NCI-H1105 treated with DMSO at 0.1 percent for 48 hours (cell line): ENCODE measurements around the gene KCNJ3.

ENCODE experiments used
- DNase-seq: peaks from one replicate; lab custom pipeline; 2025; lab: John Stamatoyannopoulos, UW

Gene KCNJ3

GRCh38 chr2:154698296-154698720 is at the start of gene KCNJ3:
Gene KCNJ3, plus strand, starts transcription at chr2:154698695. Its CDS starts 81 bp downstream, at chr2:154698776.
- no peak for DNase-seq

GRCh38 chr2:154655499-154655898 is 43.0 kb upstream of the KCNJ3 start:
- DNase-seq, result no peak

DNA sequence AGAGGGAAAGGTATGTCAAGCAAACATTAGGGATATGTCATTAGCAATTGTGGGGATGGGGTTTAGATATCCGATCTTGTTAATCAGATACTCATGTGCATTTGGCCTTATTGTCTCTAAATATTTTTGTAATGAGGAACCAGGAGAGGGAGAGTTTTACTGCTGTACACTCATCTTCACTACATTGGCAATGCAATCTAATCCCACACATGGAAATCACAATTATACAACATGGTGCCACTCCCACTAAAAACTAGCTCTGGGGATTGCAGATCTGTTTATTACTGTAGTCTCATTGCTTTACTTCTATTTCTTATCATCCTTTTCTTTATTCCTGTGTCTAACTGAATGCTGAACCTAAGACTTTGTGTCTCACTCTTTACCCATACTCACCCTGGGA is 39.6 kb upstream of the KCNJ3 start:
- DNase-seq, result no peak

DNA sequence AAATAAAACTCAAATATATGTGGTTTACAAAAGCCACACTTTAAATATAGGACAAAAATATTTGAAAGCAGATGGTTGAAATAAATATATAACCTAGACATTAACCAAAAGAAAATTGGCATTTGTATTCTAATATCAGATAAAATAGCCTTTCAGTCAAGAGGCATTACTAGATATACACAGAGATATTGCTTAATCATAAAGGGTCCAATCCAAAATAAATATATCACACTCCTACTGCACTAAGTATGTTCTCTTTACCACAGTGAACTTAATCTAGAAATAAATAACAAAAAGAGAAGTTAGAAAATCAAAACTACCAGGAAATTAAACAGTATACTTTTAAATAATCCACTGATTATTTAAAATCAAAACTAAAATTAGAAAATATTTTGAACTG is 34.2 kb upstream of the KCNJ3 start:
- no peak for DNase-seq

DNA sequence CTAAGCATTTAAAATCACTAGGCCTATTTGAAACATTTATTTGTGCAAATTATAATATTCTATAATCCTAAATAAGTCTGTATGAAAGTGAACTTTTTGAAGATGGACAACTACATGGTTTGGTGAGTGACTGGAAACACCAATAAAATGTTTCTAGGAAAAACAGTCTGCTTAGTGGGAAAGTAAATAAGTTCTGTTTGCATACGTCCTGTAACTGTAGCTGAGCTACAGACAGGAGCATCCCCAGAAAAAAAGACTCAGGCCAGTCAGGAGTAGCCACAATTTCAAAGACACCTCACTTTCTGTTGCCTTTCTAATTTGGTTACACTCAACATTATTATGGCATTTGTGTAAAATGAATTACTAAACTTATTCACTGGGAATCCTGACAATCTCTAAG is 28.4 kb upstream of the KCNJ3 start:
- DNase-seq, result no peak

GRCh38 chr2:154673694-154674093 is 24.8 kb upstream of the KCNJ3 start:
- DNase-seq, result no peak

DNA sequence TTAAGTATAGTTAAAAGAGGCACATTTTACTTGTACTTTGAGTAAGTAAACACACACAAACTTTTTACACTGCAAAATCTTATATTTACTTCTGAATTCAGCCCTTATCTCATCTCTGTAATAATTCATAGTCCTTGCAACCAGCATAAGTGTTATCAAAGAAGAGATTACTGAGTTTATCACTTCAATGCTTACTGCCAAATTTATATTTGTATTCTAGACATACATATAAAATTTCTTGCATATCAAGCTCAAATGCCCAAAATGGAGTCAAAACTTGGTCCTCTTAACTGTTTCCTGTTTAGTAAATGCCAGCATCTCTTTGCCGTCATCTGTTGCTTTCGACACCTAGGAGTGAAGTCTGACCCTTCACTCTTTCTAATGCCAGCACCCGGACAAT is 21.1 kb upstream of the KCNJ3 start:
- no peak for DNase-seq

DNA sequence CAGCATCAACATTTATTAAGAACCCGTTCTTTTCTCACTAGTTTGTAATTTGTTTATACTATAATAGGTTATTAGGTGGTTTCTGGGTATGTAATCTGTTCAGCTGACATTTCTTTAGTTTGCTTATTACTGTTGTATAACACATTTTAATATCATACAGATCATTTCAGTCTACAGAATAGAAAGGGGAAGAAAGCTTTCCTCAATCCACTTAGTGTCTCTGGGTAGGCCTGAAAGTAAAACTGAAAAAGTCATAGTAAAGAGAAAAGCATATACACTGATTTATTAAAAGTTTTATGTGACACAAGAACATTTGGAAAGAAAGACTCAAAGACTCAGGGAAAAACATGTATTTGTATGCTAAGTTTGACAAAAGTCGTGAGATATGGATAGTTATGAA is 16.8 kb upstream of the KCNJ3 start:
- DNase-seq, result no peak

DNA sequence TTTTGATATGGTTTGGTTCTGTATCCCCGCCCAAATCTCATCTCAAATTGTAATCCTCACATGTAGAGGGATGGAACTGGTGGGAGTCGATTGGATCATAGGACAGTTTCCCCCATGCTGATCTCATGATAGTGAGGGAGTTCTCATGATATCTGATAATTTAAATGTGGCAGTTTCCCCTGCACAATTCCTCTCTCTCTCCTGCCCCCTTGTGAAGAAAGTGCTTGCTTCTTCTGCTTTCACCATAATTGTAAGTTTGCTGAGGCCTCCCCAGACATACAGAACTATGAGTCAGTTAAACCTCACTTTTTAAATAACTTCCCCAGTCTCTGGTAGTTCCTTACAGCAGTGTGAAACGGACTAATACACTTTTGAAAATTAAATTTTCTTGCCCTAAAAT is 12.3 kb upstream of the KCNJ3 start:
- no peak for DNase-seq

- no peak for DNase-seq
These were observed 10.1 kb upstream of the KCNJ3 start for GRCh38 chr2:154688373-154688772.

DNA sequence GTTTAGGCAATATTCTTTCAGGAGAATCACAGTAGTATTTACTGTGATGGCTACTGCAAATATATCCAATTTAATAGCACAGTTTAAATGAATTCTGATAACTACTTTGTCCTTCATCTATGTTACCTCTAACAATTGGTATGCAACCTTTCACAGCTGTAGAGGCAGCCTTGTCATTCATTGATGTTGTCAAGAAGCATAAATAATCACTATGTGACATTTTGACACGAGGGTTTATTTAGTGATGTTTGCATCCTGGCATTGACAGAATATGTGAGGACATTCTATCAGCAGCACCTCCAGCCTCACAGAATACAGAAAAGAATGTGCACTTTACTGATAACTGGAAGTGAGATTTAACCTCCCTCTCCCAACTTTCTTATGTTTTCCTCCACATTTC is 9.3 kb upstream of the KCNJ3 start:
- DNase-seq, result no peak

DNA sequence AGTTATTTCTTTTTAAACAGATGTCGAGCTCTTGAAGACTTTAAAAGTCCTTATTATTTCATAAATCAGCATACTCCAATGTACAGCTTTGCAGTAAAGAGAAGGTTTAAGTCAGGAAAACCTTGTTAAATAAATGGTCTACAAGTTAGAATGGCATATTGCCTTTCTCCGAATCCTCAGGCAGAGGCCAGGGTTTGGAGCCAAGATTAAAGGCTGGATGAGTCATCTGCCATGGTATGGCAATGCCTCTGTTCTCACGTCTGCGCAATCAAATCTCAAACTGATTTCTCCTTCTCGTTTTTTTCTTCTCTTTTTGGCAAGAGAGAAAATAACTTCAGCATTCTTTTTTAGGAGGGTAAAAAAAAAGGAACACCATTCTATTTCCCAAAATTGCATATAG is 5.6 kb upstream of the KCNJ3 start:
- no peak for DNase-seq

- DNase-seq, result no peak
These were observed 4.7 kb upstream of the KCNJ3 start for GRCh38 chr2:154693741-154694340.

DNA sequence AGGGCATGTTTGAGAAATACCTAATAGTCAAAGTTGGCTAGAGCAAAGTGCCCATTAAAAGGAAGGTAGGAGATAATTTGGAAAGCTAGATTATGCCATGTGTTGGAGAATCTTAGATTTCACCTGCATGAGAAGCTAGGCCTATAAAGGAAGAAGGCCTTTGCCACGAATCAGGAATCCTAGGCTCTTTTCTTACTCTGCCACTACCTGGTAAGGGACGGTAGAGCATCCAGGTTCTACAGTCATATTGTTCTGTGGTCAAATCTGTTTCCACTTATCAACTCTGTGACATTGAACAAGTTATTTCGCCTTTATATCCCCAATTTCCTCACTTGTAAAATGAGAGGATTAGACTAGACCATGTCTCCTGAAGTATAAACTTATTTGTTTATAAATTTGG is 3.6 kb upstream of the KCNJ3 start:
- no peak for DNase-seq

DNA sequence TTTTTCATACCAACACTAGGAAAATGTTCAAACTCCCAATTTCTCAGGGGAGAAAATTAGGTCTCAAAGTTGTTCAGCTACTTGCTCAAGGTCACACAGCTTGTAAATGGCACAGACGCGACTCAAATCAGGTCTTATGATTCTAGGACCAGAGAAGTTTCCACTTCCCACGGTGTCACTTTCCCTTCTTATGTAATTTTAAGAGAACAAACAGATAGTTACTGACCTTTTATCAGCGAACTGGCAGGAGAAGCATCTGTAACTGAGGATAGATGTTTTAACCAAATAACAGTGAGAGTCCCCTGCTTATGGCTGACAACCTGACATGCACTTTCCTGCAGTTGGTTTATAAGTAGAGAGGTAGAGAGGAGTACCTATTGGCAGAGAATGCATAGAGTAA is 2.1 kb upstream of the KCNJ3 start:
- DNase-seq, result no peak

- peak; percentile 81 for DNase-seq
These were observed 1.6 kb upstream of the KCNJ3 start for GRCh38 chr2:154696810-154697417.

DNA sequence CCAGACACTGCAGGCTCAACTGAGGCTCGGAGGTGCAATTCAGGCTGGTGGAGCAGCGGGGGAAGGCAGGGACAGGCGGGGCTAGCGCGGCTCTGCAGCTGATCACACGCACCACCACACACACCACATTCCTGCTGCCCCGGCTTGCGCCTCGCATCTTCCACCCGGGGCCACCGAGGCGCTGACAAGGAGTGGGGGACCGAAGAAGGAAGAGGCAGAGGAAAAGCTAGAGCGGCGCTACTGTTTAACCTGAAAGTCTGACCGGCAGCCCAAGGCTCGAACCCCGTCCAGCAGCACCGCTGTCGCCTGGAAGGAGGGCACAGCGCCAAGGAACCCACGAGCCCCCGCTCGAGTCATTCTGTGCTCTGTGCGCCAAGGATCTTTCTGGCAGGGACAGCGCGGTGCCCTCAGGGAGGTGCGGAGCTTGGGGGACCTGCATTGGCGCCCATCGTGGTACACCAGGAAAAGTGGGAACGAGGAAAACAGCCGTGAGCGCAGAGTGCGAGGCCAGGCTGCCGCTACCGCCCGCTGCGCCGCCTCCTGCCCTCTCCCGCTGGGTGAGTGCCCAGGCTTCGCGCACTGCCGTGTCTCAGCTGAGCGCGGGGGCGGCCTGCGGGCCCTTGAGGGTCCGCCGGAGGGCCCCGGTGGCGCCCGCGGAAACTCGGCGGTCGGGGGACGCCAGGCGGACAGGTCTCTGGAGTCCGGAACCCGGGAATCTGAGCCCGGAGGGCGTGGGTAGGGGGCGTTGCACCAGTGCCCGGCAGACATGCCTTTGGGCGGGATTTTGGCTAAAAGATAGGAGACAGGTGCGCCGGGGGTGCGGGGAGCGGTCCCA is 860 bp upstream of the KCNJ3 start:
- peak; percentile 67 for DNase-seq

GRCh38 chr2:154698721-154699574 is 453 bp downstream of the KCNJ3 start:
- no peak for DNase-seq

DNA sequence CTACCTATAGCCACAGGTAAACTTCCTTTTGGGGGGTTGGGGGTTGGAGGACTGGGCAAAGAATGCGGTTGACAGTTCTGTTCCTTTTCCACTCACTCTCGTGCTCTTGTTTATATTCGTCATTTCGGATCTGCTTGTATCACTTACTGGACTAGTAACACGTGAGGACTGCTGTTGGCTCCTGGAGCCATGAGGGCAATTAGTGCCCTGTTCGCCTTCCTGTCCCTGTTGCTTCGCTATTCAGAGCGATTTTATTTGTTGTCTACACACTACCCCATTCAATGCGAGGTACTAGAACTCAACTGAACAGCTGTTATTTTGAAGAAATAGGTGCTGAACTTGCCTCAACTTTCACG is 1.1 kb downstream of the KCNJ3 start:
- DNase-seq, result no peak

GRCh38 chr2:154700136-154700535 is 1.6 kb downstream of the KCNJ3 start:
- peak; percentile 35 for DNase-seq

DNA sequence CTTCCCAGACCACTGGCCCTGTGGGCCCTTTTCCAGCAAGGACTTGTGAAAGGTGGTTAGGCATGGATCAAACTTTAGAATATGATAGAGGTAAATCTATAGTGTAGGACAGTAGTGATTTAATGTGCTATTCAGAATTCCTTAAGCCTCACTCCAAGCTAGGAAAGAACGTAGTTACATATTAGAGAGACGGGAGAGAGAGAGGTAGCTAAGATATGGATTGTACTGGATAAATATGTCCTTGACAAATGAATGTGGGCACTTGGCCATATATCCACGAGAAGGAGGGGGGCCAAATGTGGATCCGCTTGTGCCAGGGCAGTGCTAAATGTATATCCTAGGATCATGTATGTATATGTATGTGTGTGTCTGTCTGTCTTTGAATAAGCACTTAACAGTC is 6.5 kb downstream of the KCNJ3 start:
- no peak for DNase-seq

- no peak for DNase-seq
These were observed 8.2 kb downstream of the KCNJ3 start for GRCh38 chr2:154706660-154707059.
